ENCODE results near the gene NRL.

GRCh38 chr14:24123424-24124417 lies 9.0 kb upstream of the NRL start:
- TF ChIP-seq CTCF (IDR thresholded peaks at IDR 0.05; ENCODE audit: insufficient read depth, low read depth, low read length) (no peak), EZH2 (IDR thresholded peaks at IDR 0.05; ENCODE audit: insufficient read depth, low read length) (no peak)
